ENCODE measurements around the gene TM4SF4.
"Not testable (repeated sequence)": the region's sequence is repeated elsewhere in the genome, so short reads cannot be mapped to it uniquely, and the experiment has no call there.

Gene TM4SF4, protein sequence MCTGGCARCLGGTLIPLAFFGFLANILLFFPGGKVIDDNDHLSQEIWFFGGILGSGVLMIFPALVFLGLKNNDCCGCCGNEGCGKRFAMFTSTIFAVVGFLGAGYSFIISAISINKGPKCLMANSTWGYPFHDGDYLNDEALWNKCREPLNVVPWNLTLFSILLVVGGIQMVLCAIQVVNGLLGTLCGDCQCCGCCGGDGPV

DNA sequence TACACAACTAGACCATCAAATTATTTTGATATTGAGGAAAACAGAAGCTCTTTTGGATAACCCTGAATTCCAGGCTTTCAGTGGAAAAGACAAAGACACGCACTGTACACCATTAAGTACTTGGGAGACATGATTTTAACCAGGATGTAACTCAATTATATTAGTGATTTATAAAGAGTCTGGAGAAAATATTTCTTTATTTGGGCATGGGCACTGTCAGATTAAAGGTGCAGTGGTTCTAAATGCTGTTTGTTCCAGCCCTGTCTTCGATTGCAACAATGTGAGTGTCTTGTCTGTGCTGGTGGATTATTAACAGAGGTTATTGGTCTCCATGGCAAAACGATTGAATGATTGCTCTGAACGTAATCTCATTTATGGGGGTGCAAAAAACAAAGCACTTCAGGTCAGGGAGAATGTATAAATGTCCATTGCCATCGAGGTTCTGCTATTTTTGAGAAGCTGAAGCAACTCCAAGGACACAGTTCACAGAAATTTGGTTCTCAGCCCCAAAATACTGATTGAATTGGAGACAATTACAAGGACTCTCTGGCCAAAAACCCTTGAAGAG is at the start of gene TM4SF4:
Gene TM4SF4 (plus strand): TSS at position 448 of the 568 bp plus-strand sequence. CDS start 181 bp downstream, outside the sequence.
- no peak for DNase-seq
- TF ChIP-seq POLR2A (IDR thresholded peaks at IDR 0.05; ENCODE audit: low read length) (no peak), GATA1 (IDR thresholded peaks at IDR 0.05; ENCODE audit: low read depth, low read length) (no peak)

DNA sequence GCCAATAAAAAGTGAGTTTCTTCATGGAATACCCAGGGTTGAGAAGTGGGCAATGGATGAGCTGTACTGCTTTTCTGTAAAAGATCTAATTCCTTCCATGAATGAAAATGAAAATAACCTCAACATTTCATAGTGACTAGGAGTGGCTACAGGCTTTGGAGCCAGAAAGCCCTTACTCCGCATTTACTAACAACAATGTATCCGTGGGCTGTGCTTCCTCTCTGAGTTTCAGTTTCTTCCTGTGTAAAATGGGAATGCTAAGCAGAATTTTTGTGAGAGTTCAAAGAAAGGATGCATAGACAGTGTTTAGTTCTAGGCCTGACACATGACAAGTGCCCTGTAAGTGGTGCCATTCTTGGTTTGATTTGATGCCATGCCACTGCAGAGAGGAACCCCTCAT is 49.6 kb upstream of the TM4SF4 start:
- no peak for TF ChIP-seq GATA1 (IDR thresholded peaks at IDR 0.05; ENCODE audit: low read depth, low read length)
- TF ChIP-seq POLR2A (IDR thresholded peaks at IDR 0.05; ENCODE audit: low read length), result no peak
- no peak for DNase-seq

DNA sequence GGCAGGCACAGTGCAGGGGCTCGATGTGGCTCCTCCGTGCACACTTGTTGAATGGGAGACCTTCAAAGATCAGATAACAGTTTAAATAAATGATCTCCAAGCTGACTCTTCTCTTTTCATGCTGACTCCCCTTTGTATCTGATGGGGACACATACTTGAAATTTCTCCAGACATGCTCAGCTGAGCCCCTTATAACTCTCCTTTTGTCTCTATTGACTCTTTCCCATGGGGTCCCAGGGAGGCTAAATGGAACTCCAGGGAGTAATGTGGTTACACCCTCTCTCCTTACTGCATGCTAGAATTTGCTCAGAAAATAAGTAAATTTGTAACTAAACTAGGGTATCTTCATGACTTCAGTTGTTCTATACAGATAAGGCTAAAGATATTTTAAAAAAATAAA is 48.2 kb upstream of the TM4SF4 start:
- DNase-seq, result no peak
- TF ChIP-seq GATA1 (IDR thresholded peaks at IDR 0.05; ENCODE audit: low read depth, low read length) (no peak), POLR2A (IDR thresholded peaks at IDR 0.05; ENCODE audit: low read length) (no peak)

DNA sequence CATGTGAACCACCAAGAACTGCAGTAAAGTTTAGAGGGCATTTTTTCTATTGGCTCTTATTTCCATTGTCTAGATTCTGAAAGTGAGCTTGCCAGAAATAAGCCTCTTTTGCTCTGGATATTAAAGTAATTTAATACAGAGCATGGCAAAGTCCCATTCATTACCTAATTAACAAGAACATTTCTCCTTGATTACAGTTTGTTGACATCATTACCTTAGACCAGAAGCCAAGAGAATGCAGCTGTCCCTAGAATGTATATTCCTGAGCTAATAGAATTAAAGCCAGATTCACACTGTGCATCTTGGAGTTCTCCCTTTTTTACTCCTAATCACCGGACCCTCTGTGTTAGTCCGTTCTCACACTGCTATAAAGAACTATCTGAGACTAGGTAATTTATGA is 46.4 kb upstream of the TM4SF4 start:
- no peak for TF ChIP-seq GATA1 (IDR thresholded peaks at IDR 0.05; ENCODE audit: low read depth, low read length)
- TF ChIP-seq POLR2A (IDR thresholded peaks at IDR 0.05; ENCODE audit: low read length), result no peak
- no peak for DNase-seq

DNA sequence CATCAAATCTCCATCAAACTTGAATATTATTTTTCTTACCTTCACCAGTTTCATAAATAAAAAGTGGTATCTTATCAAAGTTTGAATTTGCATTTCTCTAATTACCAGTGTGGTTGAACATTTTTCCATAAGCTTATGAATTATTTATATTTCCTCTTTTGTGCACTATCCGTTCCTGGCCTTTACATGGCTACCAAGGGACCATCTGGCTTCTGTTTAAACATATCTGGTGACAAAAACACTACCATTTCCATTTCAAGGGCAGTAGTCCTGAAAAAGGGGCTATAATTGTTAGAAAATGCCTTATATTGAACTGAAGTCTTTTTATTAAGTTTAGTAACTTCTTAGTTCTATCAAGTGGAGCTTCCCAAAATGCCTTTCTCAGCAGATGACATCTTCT is 44.3 kb upstream of the TM4SF4 start:
- no peak for DNase-seq
- TF ChIP-seq POLR2A (IDR thresholded peaks at IDR 0.05; ENCODE audit: low read length) (no peak), GATA1 (IDR thresholded peaks at IDR 0.05; ENCODE audit: low read depth, low read length) (no peak)

DNA sequence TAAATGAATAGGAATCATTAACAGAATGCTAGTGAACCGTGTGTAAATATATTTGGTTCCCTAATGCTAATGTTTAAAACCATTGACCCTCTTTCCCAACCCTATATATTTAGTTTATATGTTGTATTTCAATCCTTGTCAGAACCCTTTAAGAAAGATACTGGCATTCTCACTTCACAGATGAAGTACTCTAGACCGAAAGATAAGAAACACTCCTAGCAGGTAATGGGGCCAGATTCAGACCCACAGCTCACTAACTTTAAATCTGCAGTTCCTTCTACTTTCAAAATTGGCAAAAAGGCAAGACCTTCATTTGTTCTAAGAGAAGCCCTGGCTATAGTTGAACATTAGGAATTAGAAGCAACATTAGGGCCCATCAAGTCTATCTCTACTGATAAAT is 42.3 kb upstream of the TM4SF4 start:
- DNase-seq, result no peak
- TF ChIP-seq GATA1 (IDR thresholded peaks at IDR 0.05; ENCODE audit: low read depth, low read length), result no peak
- no peak for TF ChIP-seq POLR2A (IDR thresholded peaks at IDR 0.05; ENCODE audit: low read length)

DNA sequence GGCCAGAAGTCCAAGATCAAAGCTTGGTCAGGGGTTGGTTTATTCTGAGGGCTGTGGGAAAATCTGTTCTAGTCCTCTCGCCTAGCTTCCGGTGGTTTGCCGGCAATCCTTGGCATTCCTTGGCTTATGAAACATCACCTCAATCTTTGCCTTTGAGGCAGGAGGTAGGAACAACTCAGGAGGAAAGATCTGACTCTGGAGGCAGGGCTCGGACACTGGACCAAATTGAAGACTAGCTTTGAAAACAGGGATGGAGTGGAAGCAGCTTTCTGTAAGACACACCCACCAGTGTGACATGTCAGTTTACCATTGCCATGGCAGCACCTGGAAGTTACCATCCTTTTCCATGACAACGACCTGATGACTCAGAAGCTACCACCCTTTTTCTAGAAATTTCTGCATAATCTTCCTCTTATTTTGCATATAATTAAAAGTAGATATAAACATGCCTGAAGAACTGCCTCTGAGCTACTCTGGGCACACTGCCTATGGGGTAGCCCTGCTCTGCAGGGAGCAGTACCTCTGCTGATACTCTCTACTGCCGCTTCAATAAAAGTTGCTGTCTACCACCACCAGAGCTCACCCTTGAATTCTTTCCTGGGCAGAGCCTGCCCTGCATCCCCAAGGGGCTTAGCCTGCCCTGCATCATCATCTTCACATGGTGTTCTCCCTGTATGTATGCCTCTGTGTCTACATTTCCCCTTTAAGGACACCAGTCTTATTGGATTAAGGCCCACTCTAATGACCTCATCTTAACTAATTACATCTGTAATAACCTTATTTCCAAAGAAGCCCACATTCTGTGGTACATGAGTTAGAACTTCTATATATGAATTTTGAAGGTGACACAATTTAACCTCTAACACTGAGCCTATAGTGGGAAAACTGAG is 38.3 kb upstream of the TM4SF4 start:
- TF ChIP-seq GATA1 (IDR thresholded peaks at IDR 0.05; ENCODE audit: low read depth, low read length), result no peak
- no peak for TF ChIP-seq POLR2A (IDR thresholded peaks at IDR 0.05; ENCODE audit: low read length)
- no peak for DNase-seq

DNA sequence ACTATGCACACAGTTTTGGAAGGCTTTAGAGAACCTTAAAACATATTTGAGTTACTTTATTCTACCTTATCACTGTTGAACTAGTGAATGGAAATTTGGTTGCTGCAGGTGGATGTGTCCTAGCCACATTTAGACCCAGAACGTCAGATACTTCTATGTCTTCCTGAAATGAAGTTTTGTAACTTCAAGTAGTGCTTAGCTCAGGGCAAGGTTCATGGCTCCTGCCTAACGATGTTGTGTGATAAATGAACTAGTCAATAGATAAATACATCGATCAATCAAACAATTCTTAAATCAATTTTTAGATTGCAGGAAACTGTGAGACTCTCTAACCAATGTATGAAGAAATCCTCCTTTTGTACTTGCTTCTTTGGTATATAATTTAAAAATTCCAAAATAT is 37.2 kb upstream of the TM4SF4 start:
- DNase-seq, result no peak
- TF ChIP-seq GATA1 (IDR thresholded peaks at IDR 0.05; ENCODE audit: low read depth, low read length), result no peak
- no peak for TF ChIP-seq POLR2A (IDR thresholded peaks at IDR 0.05; ENCODE audit: low read length)

DNA sequence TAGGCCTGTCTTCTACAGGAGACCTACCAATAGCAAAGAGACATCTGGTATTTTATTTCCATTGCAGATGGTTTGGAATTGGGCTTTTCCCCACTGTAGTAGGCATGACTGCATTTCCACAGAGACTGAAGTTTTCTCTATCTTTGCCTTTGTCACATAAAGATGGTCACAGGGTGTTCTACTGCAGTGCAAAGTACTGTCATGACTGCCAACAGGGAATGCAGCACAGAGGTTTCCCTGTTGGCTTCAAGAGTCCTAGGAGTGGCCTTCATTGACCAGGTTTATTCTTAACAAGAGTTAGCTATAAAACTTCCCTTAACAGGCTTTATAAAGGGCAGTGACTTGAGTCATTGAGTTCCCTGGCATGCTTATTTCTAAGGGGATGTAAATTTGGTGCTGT is 36.8 kb upstream of the TM4SF4 start:
- no peak for TF ChIP-seq POLR2A (IDR thresholded peaks at IDR 0.05; ENCODE audit: low read length)
- TF ChIP-seq GATA1 (IDR thresholded peaks at IDR 0.05; ENCODE audit: low read depth, low read length), result no peak
- no peak for DNase-seq

DNA sequence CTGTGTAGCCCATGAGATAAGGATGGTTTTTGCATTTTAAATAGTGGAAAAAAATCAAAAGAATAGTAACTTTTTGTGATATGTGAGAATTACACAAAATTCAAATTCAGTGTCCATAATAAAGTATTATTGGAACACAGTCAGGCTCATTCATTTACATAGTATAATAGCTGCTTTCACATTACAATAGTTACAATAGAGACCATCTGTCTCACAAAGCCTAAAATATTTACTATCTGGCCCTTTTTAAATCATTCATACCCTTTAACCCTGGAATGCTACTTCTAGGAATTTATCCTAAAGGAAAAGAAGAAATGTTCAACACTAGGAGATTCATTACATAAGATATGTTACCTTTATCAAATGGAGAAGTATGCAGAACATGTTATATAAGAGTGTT is 35.5 kb upstream of the TM4SF4 start:
- no peak for DNase-seq
- TF ChIP-seq GATA1 (IDR thresholded peaks at IDR 0.05; ENCODE audit: low read depth, low read length), result no peak

DNA sequence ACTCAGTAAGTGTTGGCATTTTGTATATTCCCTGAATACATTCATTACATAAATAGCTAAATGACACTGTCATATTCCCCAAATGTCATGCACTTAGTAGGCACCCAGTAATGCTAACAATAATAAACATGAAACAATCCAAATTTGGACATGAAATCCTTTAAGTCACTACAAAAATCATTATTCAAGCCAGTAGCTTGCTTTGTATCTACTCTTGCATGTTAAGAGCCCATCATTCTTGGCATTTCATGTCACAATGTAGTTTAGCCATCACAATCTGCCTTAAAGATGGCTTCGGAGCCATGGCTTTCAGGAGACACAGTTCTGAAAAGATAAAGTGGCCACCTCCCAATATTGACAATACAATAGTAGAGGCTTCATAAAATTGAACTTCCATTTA is 32.9 kb upstream of the TM4SF4 start:
- no peak for DNase-seq
- TF ChIP-seq GATA1 (IDR thresholded peaks at IDR 0.05; ENCODE audit: low read depth, low read length) (no peak), POLR2A (IDR thresholded peaks at IDR 0.05; ENCODE audit: low read length) (no peak)

DNA sequence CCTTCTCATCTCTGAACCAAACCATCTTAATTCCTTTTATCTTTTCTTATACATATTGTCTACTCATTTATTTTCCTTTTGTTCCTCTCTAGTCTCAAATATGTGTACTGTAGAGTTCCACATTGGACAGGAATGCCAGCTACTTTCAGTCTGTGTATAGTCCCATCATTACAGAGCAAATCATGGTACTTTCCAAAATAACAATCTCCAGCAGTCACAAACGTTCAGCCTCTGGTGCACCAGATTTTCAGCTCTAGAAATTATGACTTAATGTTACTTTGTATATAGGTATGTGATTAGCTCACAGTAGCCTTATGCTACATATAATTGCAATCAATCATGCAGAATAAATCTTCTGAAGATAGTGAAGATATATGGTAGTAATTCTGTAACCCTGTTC is 32.5 kb upstream of the TM4SF4 start:
- no peak for TF ChIP-seq GATA1 (IDR thresholded peaks at IDR 0.05; ENCODE audit: low read depth, low read length)
- no peak for TF ChIP-seq POLR2A (IDR thresholded peaks at IDR 0.05; ENCODE audit: low read length)
- DNase-seq, result no peak

DNA sequence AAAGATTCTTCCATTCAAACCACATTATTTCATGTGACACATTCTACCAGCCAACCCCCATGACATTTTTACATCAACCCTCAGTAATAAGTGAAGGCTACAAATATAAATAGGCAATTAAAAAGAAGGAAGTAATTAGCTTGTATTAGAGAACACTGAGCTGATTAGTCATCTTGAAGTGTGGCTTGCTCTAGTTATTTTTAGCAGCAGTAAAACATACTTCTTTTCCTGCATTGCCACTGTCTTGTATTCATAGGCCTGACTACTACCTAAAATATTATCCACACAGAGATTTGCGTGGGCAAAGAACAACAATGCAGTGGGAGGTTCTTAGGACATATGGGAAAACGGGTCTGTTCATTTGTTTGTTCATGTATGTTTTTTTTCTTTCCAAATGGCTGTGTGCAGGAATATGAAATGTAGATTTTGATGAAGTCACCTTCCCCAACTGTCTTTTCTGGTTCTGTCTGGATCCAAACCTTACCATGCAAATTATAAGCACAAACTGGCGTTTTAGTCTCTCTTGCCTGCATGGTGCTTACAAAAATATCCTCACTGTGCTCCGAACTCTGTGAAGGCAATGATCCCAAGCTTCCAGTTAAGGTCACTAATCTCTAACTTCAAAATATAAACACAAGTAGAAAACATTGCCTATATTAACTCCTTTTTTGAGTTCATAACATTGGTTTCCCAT is 31.5 kb upstream of the TM4SF4 start:
- DNase-seq, result no peak
- TF ChIP-seq POLR2A (IDR thresholded peaks at IDR 0.05; ENCODE audit: low read length) (no peak), GATA1 (IDR thresholded peaks at IDR 0.05; ENCODE audit: low read depth, low read length) (no peak)

DNA sequence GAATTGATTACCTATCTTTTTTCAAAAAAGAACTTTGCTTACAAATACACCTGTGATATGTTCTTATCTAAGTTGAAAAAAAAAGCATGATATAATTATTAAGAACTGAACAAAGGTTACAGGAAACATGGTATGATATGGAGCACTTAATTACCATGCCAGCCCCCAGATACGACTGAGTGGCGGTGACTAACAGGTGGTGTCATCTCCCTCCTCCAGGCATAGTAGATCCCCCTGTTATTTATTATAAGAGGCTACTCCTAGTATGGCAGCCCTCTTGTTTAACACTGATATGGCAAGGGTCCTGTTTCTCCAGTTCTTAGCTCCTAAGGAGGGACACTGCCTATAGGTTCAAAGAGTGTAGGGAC is 31.0 kb upstream of the TM4SF4 start:
- no peak for TF ChIP-seq GATA1 (IDR thresholded peaks at IDR 0.05; ENCODE audit: low read depth, low read length)
- no peak for TF ChIP-seq POLR2A (IDR thresholded peaks at IDR 0.05; ENCODE audit: low read length)
- no peak for DNase-seq

DNA sequence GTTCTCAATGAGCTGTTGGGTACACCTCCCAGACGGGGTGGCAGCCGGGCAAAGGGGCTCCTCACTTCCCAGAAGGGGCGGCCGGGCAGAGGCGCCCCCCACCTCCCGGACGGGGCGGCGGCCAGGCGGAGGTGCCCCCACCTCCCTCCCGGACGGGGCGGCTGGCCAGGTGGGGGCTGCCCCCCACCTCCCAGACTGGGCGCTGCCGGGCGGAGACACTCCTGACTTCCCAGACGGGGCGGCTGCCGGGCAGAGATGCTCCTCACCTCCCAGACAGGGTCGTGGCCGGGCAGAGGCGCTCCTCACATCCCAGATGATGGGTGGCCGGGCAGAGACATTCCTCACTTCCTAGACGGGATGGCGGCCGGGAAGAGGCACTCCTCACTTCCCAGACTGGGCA is 29.6 kb upstream of the TM4SF4 start:
- not testable (repeated sequence) for DNase-seq

Data from erythroblast (primary cell).